ENCODE data around the gene PTAFR. TPM values are rescaled to one million over a fixed set of nuclear protein-coding genes. Genes with fewer than 3 reads are reported as not detected.

The PTAFR gene
- total RNA-seq, 1 experiment from 2014 or later, result 0.09 TPM

- Histone ChIP-seq H3K27ac (ENCODE audit: low read depth, low read length, poor library complexity, severe bottlenecking) (no peak overlapping the region), H3K9me3 (ENCODE audit: low read depth, low read length, poor library complexity, severe bottlenecking) (no peaks in the 10 kb centered on the region), H3K4me3 (ENCODE audit: low read depth, low read length, poor library complexity, severe bottlenecking) (no peak overlapping the region), H3K36me3 (ENCODE audit: insufficient read depth, low read length, poor library complexity, severe bottlenecking) (no peaks in the 10 kb centered on the region), H3K27me3 (replicated peaks; ENCODE audit: insufficient read depth, low read depth, low read length, poor library complexity) (no peaks in the 10 kb centered on the region), H3K4me1 (ENCODE audit: insufficient read depth, low read length, poor library complexity, severe bottlenecking) (no peaks in the 10 kb centered on the region)
- no TSS peak for BruUV-seq (replicated peaks)
- POLR2A ChIA-PET (ENCODE audit: low non-redundant PET), result no interaction called here
- no peak for TF ChIP-seq EZH2 (IDR thresholded peaks at IDR 0.05; ENCODE audit: borderline replicate concordance, low read depth, low read length, poor library complexity, severe bottlenecking)
- no peak for TF ChIP-seq CTCF (conservative IDR thresholded peaks at IDR 0.05; ENCODE audit: low read depth, low read length)
- CTCF ChIA-PET, result no interaction called here
- intact Hi-C loops (cut with micrococcal nuclease; ENCODE audit: unreplicated experiment), result no loop called here
- no peak for DNase-seq (ENCODE audit: low spot score)
Observed at GRCh38 chr1:28172713-28173150, 3.8 kb downstream of the PTAFR start.

DNA sequence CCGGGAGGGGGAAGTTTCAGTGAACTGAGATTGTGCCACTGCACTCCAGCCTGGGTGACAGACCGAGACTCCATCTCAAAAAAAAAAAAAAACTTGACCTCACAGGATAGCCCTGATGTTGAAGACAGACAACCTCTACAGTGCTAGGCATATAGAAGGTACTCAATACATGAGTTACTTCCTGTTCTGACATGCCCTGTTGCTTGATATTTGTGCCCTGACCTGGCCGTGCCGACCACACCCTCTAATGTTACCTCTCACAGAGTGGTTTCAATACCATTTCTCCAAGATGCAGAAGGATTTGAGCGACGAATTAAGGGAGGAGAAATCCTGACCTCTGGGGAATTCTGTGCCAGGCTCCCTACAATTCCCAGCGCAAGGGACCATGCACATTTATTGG, 5.2 kb downstream of the PTAFR start:
- H3K27me3 ChIP-seq (replicated peaks; ENCODE audit: insufficient read depth, low read depth, low read length, poor library complexity), result no peaks in the 10 kb centered on the region
- H3K4me3 ChIP-seq (ENCODE audit: low read depth, low read length, poor library complexity, severe bottlenecking), result no peak overlapping the region
- TF ChIP-seq CTCF (conservative IDR thresholded peaks at IDR 0.05; ENCODE audit: low read depth, low read length) (no peak), EZH2 (IDR thresholded peaks at IDR 0.05; ENCODE audit: borderline replicate concordance, low read depth, low read length, poor library complexity, severe bottlenecking) (no peak)
- DNase-seq (ENCODE audit: low spot score), result no peak
- no peaks in the 10 kb centered on the region for H3K9me3 ChIP-seq (ENCODE audit: low read depth, low read length, poor library complexity, severe bottlenecking)
- no peaks in the 10 kb centered on the region for H3K4me1 ChIP-seq (ENCODE audit: insufficient read depth, low read length, poor library complexity, severe bottlenecking)
- H3K27ac ChIP-seq (ENCODE audit: low read depth, low read length, poor library complexity, severe bottlenecking), result no peak overlapping the region
- intact Hi-C loops (cut with micrococcal nuclease; ENCODE audit: unreplicated experiment), result no loop called here
- ChIA-PET POLR2A (ENCODE audit: low non-redundant PET) (no interaction called here), CTCF (no interaction called here)
- H3K36me3 ChIP-seq (ENCODE audit: insufficient read depth, low read length, poor library complexity, severe bottlenecking), result no peaks in the 10 kb centered on the region
- BruUV-seq (replicated peaks), result no TSS peak

DNA sequence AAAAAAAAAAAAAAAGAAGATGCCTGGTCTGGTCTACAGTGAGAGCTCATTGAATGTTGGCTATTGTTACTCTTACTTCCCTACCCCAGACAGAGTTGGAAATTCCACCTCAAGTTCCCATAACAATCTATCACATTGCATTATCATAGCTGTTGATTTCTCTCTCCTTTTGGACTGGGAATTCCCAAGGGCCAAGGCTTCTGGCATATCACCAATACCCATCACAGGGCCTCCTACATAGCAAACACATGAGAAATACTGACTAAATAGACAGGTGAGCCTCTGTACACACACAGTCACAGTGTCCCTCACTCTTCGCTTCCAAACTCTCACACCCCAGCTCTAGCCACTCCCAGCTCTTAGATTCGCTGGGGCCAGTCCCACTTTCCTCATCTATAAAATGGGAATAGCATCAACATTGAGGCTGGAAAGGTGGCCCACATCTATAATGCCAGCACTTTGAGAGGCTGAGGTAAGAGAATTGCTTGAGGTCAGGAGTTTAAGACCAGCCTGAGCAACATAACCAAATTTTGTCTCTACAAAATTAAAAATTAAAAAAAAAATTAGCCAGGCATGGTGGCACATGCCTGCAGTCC, 6.4 kb downstream of the PTAFR start:
- TF ChIP-seq EZH2 (IDR thresholded peaks at IDR 0.05; ENCODE audit: borderline replicate concordance, low read depth, low read length, poor library complexity, severe bottlenecking), result no peak
- no peak for TF ChIP-seq CTCF (conservative IDR thresholded peaks at IDR 0.05; ENCODE audit: low read depth, low read length)
- no peak overlapping the region for H3K27ac ChIP-seq (ENCODE audit: low read depth, low read length, poor library complexity, severe bottlenecking)
- no peaks in the 10 kb centered on the region for H3K9me3 ChIP-seq (ENCODE audit: low read depth, low read length, poor library complexity, severe bottlenecking)
- H3K36me3 ChIP-seq (ENCODE audit: insufficient read depth, low read length, poor library complexity, severe bottlenecking), result no peaks in the 10 kb centered on the region
- H3K4me1 ChIP-seq (ENCODE audit: insufficient read depth, low read length, poor library complexity, severe bottlenecking), result no peaks in the 10 kb centered on the region
- CTCF ChIA-PET, result no interaction called here
- intact Hi-C loops (cut with micrococcal nuclease; ENCODE audit: unreplicated experiment), result no loop called here
- POLR2A ChIA-PET (ENCODE audit: low non-redundant PET), result no interaction called here
- H3K27me3 ChIP-seq (replicated peaks; ENCODE audit: insufficient read depth, low read depth, low read length, poor library complexity), result no peaks in the 10 kb centered on the region
- DNase-seq (ENCODE audit: low spot score), result no peak
- no peak overlapping the region for H3K4me3 ChIP-seq (ENCODE audit: low read depth, low read length, poor library complexity, severe bottlenecking)
- BruUV-seq (replicated peaks), result no TSS peak
